DOHH2 (cell line): ENCODE measurements around the gene MAP3K7CL.

ENCODE experiments used
- CTCF ChIP-seq: fragments of 200-600 bp; sonication (generic); IDR thresholded peaks from one replicate; pipeline ENCODE4 v1.5.1; 2014; ENCODE audit warnings: antibody characterized with exemption, mild to moderate bottlenecking, low read depth, low read length; ENCODE audit not compliant: poor library complexity, severe bottlenecking
- EZH2phosphoT487 ChIP-seq: fragments of 200-600 bp; sonication (generic); IDR thresholded peaks from 2 replicates; pipeline ENCODE4 v1.6.1; 2017; ENCODE audit warnings: borderline replicate concordance, mild to moderate bottlenecking, antibody characterized with exemption, low read length, moderate library complexity, mixed read lengths

- no peak for TF ChIP-seq CTCF
- TF ChIP-seq EZH2phosphoT487: no peak
These were observed 48.2 kb upstream of the MAP3K7CL start for GRCh38 chr21:29082046-29082815.
